GM12891 (cell line): ENCODE data around the gene ZNF777.

Source experiments
- PAX5 ChIP-seq: IDR thresholded peaks from 2 replicates; pipeline ENCODE4 v1.6.1; 2011; ENCODE audit warnings: low read length, moderate library complexity, mild to moderate bottlenecking; ENCODE audit not compliant: insufficient read depth, severe bottlenecking
- POLR2A ChIP-seq: IDR thresholded peaks from 2 replicates; pipeline ENCODE4 v1.6.1; 2011; ENCODE audit warnings: low read depth, low read length, control low read depth
- POLR2AphosphoS5 ChIP-seq: IDR thresholded peaks from 2 replicates; pipeline ENCODE4 v1.6.1; 2011; ENCODE audit warnings: low read depth, low read length, control low read depth
- TAF1 ChIP-seq: IDR thresholded peaks from 2 replicates; pipeline ENCODE4 v1.6.1; 2011; ENCODE audit warnings: low read depth, low read length, control low read depth

- no peak for TF ChIP-seq POLR2AphosphoS5
- no peak for TF ChIP-seq POLR2A
- TF ChIP-seq PAX5, result no peak
- no peak for TF ChIP-seq TAF1
Observed at GRCh38 chr7:149456506-149457421, 4.1 kb downstream of the ZNF777 start.
